ENCODE data around the gene RALGAPB. TPM values are rescaled to one million over a fixed set of nuclear protein-coding genes. Genes with fewer than 3 reads are reported as not detected.

Gene RALGAPB
- total RNA-seq, 2 donors from 2014 or later: 37.1 to 44.4 TPM

DNA sequence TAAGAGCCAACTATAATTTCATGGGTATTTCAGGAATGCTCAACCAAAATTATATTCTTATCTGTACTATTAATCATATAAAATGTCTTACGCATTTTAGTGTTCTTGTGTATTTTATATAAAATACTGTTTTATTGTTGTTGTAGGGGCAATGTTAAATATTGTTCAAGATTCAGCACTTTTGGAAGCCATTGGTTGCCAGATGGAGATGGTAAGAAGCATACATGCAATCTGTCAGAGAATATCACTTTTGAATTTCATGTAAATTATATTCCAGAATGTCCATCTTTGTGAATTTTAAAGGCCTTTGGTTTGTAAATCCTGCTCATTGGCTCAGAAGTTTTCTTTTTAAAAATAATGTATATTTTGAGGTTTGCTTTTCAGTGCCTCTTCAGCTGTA lies 58.4 kb downstream of the RALGAPB start:
- DNase-seq (no peak), ATAC-seq (no peak)
- intact Hi-C loops (cut with DNase I, micrococcal nuclease): no loop called here

DNA sequence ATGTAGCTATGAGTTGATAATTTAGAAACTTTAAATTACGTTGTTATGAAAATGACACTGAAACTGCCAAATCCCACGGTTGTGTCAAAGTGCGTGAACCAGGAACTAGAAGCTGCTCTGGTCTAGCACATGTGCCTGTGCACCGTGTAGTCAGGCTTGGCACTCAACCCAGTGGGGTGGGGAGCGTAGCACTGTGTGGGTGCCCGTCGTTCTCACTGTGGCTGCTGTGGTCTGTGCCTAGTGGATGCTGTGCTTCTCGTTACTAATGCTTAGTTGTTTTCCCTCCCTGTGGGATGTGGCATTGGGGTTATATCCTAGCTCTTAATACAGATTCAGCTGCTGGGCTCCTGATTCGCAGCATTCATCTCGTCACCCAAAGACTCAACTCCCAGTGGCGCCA lies 62.1 kb downstream of the RALGAPB start:
- intact Hi-C loops (cut with DNase I, micrococcal nuclease): no loop called here
- no peak for ATAC-seq

DNA sequence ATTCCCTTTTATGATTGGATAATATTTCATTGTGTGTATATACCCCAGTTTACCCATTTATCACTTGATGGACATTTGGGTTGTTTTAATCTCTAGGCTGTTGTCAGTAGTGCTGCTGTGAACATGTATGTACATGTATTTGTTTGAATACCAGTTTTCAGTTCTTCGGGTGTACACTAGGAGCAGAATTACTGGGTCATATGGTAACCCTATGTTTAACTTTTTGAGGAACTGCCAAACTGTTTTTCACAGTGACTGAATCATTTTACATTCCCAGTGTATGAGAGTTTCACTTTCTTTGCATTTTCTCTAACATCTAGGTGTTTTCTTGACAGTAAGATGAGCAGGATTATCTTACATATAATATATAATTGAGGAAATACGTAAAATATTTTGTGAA lies 63.7 kb downstream of the RALGAPB start:
- no peak for DNase-seq

More for the DNA sequence above, 62.1 kb downstream of the RALGAPB start:
- no peak for DNase-seq

DNA sequence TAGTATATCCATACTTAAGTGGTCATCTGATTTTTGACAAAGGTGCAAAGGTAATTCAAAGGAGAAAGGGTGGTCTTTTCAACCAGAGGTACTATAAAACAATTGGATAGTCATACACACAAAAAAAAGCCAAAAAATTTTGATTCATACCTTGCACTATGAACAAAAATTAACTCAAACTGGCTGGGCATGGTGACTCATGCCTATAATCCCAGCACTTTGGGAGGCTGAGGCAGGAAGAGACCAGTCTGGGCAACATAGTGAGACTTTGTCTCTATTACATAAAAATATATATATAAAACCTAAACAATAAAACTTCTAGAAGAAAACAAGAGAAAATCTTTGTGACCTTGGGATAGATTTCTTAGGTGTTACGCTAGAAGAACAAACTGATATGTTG lies 64.5 kb downstream of the RALGAPB start:
- intact Hi-C loops (cut with DNase I, micrococcal nuclease): no loop called here
- DNase-seq (no peak), ATAC-seq (no peak)

More for the DNA sequence above, 63.7 kb downstream of the RALGAPB start:
- no peak for ATAC-seq
- intact Hi-C loops (cut with DNase I, micrococcal nuclease): no loop called here

DNA sequence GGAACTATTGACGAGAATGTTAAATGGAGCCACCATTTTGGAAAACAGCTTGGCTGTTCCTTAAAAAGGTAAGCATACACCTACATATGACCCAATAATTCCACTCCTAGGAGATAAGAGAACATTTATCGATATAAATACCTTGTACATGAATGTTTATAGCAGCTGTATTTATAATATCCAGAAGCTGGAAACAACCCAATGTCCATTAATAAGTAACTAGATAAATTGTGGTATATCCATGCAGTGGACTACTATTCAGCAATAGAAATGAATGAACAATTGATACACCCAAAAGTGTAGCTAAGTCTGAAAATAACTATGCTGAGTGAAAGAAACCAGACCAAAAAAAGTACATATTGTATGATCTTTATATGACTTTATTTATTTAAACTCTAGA lies 66.1 kb downstream of the RALGAPB start:
- intact Hi-C loops (cut with DNase I, micrococcal nuclease): no loop called here
- ATAC-seq (no peak), DNase-seq (no peak)

DNA sequence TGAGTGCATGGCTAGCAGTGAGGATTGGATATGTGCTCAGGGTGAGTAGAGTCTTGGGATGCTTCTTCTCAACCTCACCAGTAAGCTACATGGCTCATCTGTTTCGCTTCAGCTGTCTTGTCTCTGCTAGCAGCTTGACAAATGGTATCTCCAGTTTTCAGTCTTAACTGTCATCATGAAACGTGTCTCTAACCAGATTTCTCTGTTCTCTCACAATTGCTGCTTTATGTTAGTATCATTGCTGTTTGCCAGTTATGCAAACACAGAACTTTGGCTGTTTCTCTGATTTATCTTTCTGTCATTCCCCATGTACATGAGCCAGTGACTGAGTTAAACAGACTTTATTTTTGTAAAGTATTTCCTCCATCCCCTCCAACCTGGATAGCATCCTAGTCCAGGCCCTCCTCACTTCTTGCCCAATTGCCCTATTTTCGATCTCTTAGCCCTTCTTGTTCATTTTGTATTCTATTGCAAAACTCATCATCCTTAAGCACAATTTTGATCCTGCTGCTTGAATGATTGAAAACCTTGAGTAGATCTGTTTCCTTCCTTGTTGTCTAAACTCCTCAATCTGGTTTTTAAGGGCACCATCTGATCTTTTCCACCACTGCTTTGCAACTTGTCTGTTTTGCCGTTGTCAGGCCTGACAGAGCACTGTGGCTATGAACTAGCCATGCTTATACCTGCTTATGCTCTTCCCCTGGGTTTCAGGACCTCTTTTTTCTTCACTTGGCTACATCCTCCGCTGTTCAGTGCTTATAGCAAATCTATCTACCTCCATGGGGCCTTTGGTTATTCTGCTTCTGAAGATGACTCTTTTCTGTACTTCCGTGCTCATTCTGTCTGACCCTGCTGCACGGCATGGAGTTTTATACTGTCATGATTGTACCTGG lies 70.6 kb downstream of the RALGAPB start:
- DNase-seq (no peak), ATAC-seq (no peak)
- intact Hi-C loops (cut with DNase I, micrococcal nuclease): no loop called here

DNA sequence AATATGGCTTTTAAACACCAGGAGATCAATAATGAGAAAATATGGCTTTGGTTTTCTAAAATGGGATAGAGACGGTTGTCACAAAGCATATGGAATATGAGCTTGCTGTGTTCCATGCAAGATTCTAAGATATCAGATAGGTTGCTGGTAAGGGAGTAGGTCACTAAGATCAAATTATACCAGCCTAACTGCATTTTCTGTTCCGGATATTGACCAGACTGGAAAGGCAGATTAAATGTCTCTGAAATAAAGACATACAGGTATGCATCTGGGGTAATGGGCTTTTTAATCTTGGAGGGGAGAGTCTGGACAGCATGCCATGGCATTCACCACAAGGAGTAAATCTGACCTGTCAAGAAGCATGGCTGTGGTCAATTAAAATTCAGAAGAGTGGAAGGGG lies 73.1 kb downstream of the RALGAPB start:
- ATAC-seq (no peak), DNase-seq (no peak)
- intact Hi-C loops (cut with DNase I, micrococcal nuclease): no loop called here

DNA sequence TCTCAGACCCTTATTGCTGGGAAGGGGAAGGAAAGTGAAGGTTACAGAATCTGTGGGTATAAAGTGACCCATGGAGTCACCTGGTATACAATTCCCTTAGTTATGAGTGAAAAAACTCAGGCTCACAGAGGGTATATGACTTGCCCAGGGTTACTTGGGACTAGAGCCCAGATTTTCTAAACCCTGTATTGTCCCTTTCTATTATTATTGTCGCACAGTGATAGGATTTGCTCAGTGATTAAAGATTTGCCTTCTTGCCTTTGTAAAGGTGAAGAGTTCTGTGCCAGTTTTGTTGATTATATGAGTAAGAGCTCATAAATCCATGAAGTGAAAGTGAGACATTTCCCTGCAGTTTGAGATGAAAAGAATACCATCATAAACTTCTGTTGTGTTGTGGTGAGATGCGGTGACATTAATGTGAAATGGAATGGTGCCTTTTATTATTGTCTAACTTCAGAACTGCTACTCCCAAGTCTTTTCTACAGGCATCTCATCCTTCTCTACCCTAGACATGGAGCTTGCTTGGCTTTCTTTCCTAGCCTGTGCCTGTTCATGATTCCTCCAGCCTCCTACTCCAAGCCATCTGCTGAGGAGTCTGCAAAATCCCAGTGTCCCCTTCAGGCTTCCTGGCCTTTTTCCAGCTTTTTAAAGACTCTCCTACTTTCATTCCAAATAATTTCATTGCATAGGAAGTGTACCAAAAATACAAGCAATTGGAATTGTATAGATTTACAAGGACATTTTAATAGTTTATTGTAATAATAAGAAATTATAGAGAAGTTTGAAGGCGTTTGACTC lies 74.8 kb downstream of the RALGAPB start:
- intact Hi-C loops (cut with DNase I, micrococcal nuclease): no loop called here
- no peak for DNase-seq
- no peak for ATAC-seq

DNA sequence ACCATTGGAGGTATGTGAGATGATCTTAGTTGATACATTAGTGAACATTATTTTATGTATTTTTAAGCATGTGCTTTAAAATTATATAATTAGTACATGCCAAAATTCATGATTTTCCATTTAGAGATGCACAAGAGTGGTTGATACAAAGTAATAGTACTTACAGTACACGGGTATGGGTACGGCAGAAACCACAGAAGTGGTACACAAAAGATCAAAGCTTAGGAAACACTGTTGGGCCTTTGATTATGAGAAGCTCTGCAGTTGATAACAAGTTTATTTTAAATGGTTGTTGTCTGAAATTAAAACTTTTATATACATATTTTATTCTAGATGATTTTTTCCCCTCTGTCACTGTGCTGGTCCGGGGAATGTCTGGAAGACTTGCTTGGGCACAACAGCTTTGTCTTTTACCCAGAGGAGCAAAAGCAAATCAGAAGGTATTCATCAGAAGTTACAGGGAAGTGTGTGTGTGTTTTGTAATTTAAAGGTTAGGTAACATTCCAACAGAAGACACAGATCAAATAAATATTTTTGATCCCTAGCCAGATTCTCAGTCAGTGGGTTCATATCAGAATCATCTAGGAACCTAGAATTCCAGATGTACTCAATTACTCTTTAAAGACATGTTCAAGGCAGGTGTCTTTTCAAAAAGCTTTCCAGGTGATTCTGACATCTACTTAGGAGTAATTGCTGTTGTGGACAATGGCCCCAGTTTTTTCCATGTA lies 75.9 kb downstream of the RALGAPB start:
- DNase-seq (no peak), ATAC-seq (no peak)
- intact Hi-C loops (cut with DNase I, micrococcal nuclease): no loop called here

DNA sequence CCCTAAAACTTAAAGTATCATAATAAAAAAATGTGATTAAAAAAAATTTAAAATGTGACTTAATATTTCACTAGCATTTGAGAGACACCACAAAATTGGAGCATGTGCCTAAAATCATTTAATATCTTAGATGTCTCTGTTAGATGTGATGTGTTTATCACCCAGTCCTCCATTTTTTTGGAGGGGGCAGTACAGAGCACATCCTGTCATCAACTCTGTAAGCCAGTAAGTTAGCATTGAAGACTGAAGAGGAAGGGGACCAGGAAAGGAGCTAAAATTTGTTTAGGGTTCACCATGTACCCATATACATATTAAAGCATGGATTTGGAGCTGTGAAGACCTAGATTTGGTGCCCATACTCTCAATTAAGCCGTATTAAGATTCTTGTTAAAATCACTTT lies 77.6 kb downstream of the RALGAPB start:
- no peak for DNase-seq
- no peak for ATAC-seq
- intact Hi-C loops (cut with DNase I, micrococcal nuclease): no loop called here

DNA sequence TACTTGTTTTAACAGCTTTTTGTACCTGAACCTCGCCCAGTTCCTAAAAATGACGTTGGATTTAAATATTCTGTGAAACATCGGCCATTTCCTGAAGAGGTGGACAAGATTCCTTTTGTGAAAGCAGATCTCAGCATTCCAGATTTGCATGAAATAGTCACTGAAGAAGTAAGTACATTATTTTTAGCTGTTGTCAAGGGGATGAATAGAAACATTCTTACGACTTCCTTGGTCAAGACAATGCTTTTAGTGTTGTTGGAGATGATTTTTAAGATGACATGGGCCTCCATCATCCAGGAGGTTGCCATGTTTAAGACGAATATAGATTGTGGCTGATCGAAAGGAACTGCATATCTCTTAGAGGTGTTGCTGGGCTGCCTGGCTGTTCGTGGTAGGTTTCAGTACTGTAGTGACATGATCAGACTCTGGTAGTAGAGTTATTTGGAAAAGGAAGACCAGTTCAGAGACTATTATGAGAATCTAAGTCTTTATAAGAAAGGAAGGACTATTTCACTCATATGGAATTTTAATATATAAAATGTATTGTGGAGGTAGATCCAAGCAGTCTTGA lies 78.5 kb downstream of the RALGAPB start:
- DNase-seq: no peak
- intact Hi-C loops (cut with DNase I, micrococcal nuclease): no loop called here

DNA sequence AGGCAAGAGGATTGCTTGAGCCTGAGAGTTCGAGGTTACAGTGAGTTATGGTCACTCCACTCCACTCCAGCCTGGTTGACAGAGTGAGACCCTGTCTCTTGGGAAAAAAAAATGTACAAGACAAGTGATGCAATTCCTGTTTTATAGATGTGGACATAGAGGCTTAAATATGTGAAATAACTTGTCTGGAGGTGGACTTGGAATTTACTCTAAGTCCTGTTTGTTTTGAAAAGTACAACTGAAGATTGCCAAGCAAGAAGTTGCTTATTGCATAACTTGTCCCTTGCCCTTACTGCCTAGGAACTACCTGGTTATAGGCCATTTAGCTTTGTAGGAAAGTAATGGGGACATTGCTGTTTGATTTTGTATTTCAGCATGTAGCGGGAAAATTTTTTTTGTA lies 82.3 kb downstream of the RALGAPB start:
- DNase-seq (no peak), ATAC-seq (no peak)
- intact Hi-C loops (cut with DNase I, micrococcal nuclease): no loop called here

More for the DNA sequence above, 78.5 kb downstream of the RALGAPB start:
- ATAC-seq: no peak

DNA sequence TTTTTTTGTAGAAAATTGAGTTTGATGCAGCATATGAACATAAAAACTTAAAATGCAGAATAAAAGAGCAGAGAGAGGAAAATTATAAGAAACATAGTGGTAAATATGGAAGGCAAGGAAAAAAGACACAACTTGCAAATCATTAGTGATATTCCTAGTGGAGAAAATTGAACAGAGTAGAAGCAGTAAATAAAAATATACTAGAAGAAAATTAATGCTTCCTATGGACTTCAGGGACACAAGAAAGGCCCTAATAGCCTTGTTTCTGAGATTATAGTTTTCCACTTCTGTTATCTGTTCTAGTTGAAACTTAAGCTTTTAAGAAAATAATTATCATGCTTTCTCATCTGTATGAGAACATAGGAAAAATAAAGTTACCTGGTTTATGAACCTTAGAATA lies 82.8 kb downstream of the RALGAPB start:
- no peak for ATAC-seq
- no peak for DNase-seq
- intact Hi-C loops (cut with DNase I, micrococcal nuclease): no loop called here

DNA sequence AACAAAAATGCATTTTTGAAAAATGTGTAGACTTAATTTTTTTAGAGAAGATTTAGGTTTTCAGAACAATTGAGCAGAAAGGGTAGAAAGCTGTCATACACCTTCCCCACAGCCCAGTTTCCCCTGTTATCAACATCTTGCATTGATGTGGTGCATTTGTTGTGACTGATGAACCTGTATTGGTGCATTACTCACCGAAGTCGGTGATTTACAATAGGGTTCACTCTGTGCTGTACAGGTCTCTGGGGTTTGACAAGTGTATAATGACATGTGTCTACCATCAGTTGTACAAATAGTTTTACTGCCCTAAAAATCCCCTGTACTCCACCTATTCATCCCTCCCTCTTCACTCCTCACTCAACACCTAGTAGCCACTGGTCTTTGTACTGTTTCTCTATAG lies 84.5 kb downstream of the RALGAPB start:
- DNase-seq (no peak), ATAC-seq (no peak)
- intact Hi-C loops (cut with DNase I, micrococcal nuclease): no loop called here

DNA sequence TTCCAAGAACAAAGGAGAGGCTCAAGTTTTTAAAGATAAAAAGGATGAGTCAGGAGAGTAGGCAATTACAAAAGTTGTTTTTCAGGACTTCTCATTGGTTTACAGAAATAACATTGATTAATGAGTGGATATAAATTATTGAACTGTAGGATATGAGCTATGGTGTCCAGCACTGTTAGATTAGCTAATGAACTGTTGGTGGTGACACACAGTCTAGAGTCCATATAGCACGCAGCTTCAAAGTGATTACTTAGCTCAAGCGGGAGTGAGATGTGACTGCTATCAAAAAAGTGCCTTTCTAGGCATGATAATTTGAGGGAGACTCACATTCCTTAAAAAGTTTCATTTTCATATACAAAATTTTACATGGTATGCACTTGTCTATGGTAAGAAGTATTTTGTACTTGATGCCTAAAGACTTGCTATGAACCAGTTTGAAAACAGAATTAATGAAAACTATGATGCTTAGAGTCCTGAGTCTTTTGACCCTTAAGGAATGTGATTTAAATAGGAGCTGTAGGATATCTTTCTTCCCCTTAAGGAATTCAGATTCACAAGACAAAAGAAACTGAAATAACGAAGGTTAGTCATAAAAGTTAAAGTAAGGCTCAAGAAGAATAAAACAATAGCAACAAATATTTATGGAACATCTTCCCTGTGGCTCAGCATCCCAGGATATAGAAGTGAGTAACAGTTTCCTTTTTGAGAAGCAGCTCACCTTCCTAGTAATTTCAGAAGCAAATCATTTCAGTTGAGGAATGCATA lies 86.1 kb downstream of the RALGAPB start:
- intact Hi-C loops (cut with DNase I, micrococcal nuclease): no loop called here
- ATAC-seq (no peak), DNase-seq (no peak)

DNA sequence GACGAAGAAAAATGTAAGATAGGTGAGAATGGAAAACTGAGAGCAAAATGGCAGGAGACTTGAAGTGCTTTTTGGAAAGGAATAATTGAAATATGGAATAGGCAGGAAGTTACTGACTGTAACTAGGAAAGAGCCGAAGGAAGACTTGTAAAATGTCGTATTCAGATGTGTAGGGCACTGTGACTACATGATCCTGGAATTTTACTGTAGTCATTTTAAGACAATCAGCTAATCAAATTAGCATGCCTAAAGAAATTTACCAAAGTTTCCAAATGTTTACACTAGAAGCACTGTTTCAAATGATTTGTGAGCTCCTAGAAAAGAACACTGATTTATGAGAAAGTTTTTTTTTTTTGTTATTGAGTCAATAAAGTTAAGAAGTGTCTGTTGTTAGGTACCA lies 87.1 kb downstream of the RALGAPB start:
- intact Hi-C loops (cut with DNase I, micrococcal nuclease): no loop called here
- ATAC-seq: no peak
- DNase-seq: no peak

DNA sequence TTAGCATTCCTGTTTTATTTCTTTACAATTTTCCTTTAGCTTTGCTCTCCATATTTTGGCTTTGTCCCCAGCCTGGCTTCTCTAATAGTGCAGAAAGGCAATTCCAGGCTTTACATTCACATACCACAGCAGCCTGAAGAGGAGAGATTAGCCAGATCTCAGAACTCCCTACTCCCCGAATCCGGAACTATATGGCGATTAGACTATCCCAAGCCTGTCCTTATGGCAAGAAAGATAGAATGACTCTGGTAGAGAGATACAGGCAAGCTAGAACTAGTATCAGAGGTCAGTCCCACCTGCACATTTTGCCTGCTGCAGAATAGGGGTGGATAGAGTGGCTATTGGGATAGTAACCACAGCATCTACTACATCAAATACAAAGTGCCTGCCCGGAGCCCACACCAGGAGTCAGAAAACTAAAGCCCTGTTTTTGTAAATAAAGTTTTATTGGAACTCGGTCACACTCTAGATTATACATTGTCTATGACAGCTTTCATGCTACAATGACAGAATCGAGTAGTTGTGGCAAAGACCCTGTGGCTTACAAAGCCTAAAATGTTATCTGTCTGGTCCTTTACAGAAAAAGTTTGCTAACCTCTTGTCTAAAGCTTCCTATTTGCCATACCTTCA lies 91.3 kb downstream of the RALGAPB start:
- DNase-seq (no peak), ATAC-seq (no peak)
- intact Hi-C loops (cut with DNase I, micrococcal nuclease): no loop called here

DNA sequence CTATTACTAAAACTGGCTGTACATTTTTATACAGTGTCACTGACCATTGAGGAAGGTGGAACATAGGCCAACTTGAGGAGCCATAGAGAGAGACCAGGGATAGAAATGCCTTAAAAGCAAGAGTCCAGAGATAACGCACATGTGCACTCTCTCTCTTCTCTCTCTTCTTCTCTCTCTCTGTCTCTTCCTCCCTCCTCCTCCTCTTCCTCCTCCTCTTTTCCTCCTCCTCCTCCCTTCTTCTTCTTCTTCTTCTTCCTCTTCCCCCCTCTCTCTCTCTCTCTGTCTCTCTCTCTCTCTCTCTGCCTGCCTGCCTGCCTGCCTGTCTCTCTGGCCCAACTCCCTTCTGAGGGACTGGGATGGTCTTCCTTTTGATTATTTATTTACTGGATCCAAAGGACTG lies 92.0 kb downstream of the RALGAPB start:
- intact Hi-C loops (cut with DNase I, micrococcal nuclease): no loop called here
- DNase-seq (no peak), ATAC-seq (no peak)

All from left colon (tissue), 2 donors.